NCI-H187 treated with DMSO at 0.1 percent for 48 hours (cell line): ENCODE results near the gene NKX1-1.
"Not testable (repeated sequence)": the region's sequence is repeated elsewhere in the genome, so short reads cannot be mapped to it uniquely, and the experiment has no call there.

ENCODE experiments used
- DNase-seq: peaks from one replicate; lab custom pipeline; 2025; lab: John Stamatoyannopoulos, UW

The NKX1-1 gene

GRCh38 chr4:1404573-1405253 is 1.5 kb downstream of the NKX1-1 start:
- no peak for DNase-seq

DNA sequence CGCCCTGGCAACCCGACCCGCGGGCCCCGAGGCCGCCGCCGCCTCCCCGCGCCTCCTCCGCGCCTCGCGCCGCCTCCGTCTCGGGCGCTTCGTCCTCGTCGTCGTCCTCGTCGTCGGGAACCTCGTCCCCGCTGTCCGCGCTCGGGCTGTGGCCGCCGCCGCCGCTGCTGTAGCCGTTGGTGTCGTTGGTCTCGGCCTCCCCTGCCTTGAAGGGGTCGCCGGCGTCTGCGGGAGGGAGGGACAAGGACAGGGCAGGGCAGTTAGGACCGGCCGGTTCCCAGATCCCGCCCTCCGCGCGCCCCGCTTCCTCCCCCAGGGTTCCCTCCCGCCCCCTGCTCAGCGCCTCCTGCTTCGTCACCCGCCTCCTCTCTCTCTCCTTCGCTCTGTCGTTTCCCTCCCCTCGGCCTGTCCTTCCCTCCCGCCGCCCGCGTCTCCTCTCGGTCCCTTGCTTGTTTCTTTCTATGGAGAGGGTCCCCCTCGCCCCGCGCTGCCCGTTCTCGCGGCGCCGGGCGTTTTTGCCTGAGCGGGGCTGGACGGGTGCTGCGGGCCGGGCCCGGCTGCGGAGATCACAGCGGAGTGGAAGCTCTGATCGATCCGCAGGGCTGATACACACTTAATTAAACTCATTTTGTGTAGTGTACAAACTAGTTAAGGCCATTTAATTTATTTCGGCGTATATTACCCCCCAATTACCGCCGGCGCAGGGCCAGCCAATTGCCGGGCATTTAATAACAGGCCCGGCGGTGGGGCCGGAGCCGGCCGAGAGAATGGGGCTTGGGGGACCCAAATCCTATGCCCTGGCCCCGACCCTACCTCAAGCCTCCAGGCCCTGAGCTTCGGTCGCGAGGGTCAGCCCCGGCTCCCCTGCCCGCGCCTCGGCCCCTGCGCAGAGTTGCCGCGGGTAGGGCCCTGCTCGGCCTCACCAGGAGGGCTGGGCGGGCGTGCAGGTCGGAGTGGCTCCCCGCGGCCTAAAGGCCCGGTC is 2.4 kb downstream of the NKX1-1 start:
- no peak for DNase-seq

DNA sequence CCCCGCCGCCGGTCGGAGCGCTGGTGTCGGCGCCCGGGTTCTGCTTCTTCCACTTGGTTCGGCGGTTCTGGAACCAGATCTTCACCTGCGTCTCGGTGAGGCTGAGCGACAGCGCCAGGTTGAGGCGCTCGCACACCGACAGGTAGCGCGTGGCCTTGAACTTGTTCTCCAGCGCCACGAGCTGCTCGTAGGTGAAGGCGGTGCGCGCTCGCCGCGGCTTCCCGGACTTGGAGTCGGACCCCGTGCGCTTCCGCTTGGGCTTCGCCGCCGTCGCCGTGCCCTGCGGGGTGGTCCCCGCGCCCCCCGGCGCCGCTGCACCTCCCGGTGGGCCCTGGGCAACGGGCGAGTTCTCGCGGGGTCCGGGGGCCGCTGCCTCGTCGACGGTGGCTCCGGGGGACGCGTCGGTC is 3.1 kb downstream of the NKX1-1 start:
- DNase-seq = no peak

DNA sequence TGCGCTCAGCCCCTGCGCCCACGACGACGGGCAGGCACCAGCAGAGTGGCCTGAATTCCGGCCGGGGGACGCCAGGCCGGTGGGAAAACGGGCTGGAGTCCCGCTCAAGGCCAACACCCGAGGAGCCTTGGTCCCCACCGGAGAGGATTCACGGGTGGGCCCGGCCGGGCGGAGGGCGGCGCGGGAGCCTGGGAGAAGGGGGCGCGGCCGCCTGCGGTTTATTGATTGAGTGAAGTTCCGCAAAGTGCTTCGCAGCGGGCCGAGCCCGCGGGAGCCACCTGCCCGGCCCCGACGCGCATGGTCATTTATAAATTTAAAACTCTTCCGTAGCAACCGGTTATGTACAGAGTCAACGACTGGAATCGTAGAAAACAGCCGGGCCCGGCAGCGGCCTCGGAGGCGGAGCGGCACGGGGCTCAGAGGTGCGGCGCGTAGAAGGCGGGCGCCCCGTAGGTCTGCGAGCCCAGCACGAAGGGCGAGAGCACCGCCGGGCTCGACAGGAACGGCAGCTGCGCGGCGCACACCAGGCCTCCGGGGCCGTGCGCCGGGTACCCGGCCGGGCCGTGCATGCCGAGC is 3.6 kb downstream of the NKX1-1 start:
- DNase-seq = no peak

- DNase-seq = no peak
These were observed 4.2 kb downstream of the NKX1-1 start for GRCh38 chr4:1402021-1402515.

GRCh38 chr4:1401409-1402020 is 4.7 kb downstream of the NKX1-1 start:
- no peak for DNase-seq

DNA sequence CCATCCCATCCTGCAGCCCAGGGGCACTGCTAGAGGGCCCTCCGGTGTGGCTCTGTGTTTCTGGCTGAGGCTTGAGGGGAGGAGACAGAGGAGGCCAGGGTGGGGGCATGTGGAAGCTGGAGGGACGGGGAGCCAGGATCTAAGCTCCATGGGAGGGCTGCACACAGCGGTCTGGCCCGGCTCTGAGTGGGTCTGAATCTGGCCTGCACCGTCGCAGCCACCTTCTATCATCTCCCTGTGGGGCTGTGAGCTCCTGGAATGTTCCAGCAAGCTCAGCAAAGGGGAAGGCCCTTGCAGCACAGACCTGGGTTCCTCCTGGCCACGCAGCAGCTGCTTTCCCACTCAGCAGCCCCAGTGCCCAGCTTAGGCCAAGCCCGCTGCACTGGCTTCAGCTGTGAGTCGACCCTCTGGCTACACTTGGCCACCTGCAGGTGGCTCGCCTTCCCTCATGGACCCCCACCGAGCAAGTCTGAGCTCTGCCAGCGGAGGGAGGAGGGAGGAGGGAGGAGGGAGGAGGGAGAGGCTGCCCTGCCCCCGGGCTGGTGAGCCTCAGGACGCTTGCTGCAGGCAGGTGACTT is 5.3 kb downstream of the NKX1-1 start:
- no peak for DNase-seq

- no peak for DNase-seq
These were observed 5.9 kb downstream of the NKX1-1 start for GRCh38 chr4:1400191-1400805.

DNA sequence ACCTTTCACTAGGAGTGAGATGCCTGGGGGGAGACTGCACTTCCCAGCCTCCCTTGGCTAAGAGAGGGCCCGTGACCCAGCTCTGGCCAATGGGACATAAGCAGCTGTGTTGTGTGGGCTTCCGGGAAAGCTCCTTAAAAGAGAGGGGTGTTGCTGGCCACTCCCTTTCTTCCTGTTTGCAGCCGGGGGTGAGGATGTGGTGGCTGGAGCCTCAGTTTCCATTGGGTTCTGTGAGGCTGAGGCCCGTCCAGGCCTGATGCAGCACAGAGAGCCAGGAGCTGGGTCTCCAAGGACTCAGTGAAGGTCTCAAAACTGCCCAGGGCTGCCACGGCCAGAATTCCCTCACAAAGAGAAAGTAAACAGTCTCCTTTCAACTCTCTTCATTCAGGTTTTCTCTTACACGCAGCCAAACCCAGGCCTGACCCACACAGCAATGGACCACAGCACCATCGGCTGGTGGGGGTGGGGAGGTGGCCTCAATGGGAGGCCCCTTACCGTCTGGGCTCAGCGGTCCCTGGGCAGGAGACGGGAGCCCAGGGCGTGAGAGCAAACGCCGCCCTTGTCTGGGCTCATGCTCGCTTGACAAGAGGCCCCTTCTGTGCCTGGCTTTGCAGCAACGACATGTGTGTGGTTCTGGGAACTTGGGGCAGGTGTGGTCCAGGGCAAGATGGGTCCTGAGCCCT is 6.6 kb downstream of the NKX1-1 start:
- DNase-seq = no peak

GRCh38 chr4:1398681-1399507 is 7.3 kb downstream of the NKX1-1 start:
- no peak for DNase-seq

DNA sequence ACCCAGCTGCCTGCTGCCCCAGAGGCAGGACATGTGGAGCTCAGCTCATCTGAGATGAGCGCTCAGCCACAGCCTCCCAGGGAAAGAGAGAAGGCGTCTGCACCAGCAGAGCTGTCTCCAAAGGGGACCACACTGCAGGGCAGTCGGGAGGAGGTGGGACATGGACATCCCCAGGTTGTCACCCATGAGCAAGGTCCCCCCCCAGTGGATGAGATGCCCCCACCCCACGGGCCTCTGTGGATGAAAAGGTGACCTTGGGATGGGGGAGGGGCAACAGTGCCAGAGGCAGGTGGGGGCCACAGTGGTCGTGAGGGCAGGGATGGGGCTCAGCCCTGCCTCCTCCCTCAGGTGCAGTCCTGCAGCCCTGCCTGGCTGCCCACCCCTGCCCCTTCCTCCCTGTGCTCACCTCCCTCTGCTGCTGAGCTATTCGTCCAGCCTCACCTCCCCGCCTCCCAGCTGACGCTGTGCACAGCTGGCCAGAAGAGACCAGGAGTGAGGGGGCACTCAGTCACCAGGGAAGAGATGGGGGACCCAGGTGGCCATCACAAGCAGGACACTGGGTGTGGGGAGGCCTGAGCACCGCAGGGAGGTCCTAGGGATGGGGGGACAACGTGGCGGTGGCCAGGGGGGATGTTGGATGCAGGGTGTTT is 9.3 kb downstream of the NKX1-1 start:
- no peak for DNase-seq

DNA sequence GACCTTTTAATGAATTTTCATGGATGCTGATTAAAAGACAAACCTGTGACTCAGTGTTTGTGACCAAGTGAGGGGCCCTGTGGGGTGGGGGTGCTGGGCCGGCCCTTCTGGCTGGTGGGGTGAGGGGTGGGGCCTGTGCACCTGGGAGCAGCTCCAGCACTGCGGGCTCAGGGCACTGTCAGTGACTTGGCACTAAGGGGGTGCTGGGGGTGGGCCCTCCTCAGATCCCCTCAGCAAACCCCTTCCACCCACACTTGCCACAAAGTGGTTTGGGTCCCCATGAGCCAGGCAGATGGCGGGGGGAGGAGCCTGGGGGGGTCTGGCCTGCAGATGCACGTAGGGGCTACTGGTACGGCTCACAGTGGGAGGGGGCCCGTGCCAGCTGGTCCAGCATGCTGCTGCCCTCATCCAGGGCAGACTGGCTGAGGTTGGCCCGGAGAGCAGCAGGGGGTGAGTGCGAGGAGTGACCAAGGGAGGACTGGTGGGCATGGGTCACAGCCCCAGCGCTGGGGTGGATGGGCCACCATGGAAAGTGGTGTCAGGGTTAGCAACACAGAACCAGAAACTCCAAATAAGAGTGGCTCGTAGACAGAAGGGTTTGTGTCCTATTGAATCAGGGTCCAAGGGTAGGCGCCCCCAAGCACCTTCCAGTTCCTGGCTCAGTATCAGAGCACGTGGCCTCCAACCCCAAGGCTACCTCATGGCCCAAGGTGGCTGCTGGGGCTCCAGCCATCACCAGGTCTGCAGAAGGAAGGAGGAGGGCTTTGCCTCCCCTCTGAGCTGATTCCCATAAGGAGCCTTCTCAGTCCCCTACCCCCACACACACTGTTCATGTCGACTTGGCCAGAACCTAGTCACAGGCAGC is 10.1 kb downstream of the NKX1-1 start:
- DNase-seq = no peak

- not testable (repeated sequence) for DNase-seq
These were observed 10.8 kb downstream of the NKX1-1 start for GRCh38 chr4:1395389-1395820.

- not testable (repeated sequence) for DNase-seq
These were observed 11.5 kb downstream of the NKX1-1 start for GRCh38 chr4:1394554-1395388.

GRCh38 chr4:1393866-1394265 is 12.4 kb downstream of the NKX1-1 start:
- DNase-seq = no peak

- DNase-seq = not testable (repeated sequence)
These were observed 12.9 kb downstream of the NKX1-1 start for GRCh38 chr4:1393363-1393762.
